GM12878 (cell line): ENCODE measurements around the gene TTLL11. TPM values are rescaled to one million over a fixed set of nuclear protein-coding genes. Genes with fewer than 3 reads are reported as not detected.

Experiments used
- CEBPB ChIP-seq, 2 experiments: fragments of 150-350 bp in 1 of 2; IDR thresholded peaks; 2 replicates each; pipeline ENCODE4 v1.6.1; 2012 to 2014; ENCODE audit warnings: low read depth in 2 of 2, low read length in 2 of 2, borderline replicate concordance in 1 of 2, inconsistent platforms in 1 of 2
- CHD1 ChIP-seq: IDR thresholded peaks from 2 replicates; pipeline ENCODE4 v1.6.1; 2012; ENCODE audit warnings: low read depth, low read length, improper control_type of control experiment
- CHD4 ChIP-seq: fragments of 200-600 bp; sonication (generic); IDR thresholded peaks from 2 replicates; pipeline ENCODE4 v1.6.1; 2016; ENCODE audit warnings: mild to moderate bottlenecking
- ESRRA ChIP-seq: IDR thresholded peaks from 2 replicates; pipeline ENCODE4 v1.6.1; 2012; ENCODE audit warnings: mild to moderate bottlenecking, low read length, improper control_type of control experiment
- PML ChIP-seq: IDR thresholded peaks from 2 replicates; pipeline ENCODE4 v1.6.1; 2012; ENCODE audit warnings: low read length, inconsistent platforms
- STAT1 ChIP-seq: fragments of 450-650 bp; conservative IDR thresholded peaks from 2 replicates; pipeline ENCODE4 v1.6.1; 2014; ENCODE audit warnings: antibody characterized with exemption, mild to moderate bottlenecking
- polyA plus RNA-seq, 11 experiments: library from polyadenylated mRNA; depleted of rRNA in 4 of 11; unstranded in 6 of 11; stranded (reverse) in 5 of 11; fragments of >200 nt; fragmentation: Nextera tagmentation in 4 of 11; fragmentation: Illumina TruSeq in 1 of 11; extraction: Ambion mirVana in 4 of 11; extraction: Trizol in 1 of 11; gene quantifications; 1 replicate in 1 of 11; 2 replicates in 10 of 11; pipeline versions ENCODE4 v1.2.1 to v1.2.3, GENCODE V29; 2011 to 2016; ENCODE audit warnings: inconsistent platforms in 2 of 11, missing spikeins in 2 of 11, low read depth in 1 of 11
- total RNA-seq, 4 experiments: library from RNA; depleted of rRNA in 3 of 4; stranded (reverse); fragments of >200 nt in 3 of 4; fragmentation: Illumina TruSeq in 1 of 4; extraction: Trizol in 1 of 4; gene quantifications; 2 replicates each; pipeline versions ENCODE4 v1.2.1 to v1.2.3, GENCODE V29; 2013 to 2021
- TF ChIP-seq, protein P1 (sequence below): fragments of 150-350 bp; IDR thresholded peaks from 2 replicates; pipeline ENCODE4 v1.6.1; 2016; ENCODE audit warnings: low read depth, low read length
- TF ChIP-seq, protein P2 (sequence below): IDR thresholded peaks from 2 replicates; pipeline ENCODE4 v1.6.1; 2011; ENCODE audit warnings: mild to moderate bottlenecking, low read depth, low read length, moderate library complexity; ENCODE audit not compliant: insufficient replicate concordance
- TF ChIP-seq, protein P3 (sequence below): IDR thresholded peaks from 2 replicates; pipeline ENCODE4 v1.6.1; 2012; ENCODE audit warnings: mild to moderate bottlenecking, low read depth, low read length
- TF ChIP-seq, protein P4 (sequence below): fragments of 450-650 bp; IDR thresholded peaks from 2 replicates; pipeline ENCODE4 v1.6.1; 2014; ENCODE audit warnings: mild to moderate bottlenecking
- TF ChIP-seq, protein P5 (sequence below): IDR thresholded peaks from 2 replicates; pipeline ENCODE4 v1.6.1; 2012; ENCODE audit warnings: low read depth, low read length, improper control_type of control experiment
- TF ChIP-seq, protein P6 (sequence below): fragments of 450-650 bp; formaldehyde crosslinking; IDR thresholded peaks from 2 replicates; pipeline ENCODE4 v1.4.0; 2022; ENCODE audit warnings: mild to moderate bottlenecking, moderate library complexity

The TTLL11 gene
- total and polyA plus RNA-seq, 10 of the 15 experiments (the other 5 are each of a cell fraction or from before 2014, with no cell fraction given), result 1.2 to 3.7 (median 2.9) TPM

DNA sequence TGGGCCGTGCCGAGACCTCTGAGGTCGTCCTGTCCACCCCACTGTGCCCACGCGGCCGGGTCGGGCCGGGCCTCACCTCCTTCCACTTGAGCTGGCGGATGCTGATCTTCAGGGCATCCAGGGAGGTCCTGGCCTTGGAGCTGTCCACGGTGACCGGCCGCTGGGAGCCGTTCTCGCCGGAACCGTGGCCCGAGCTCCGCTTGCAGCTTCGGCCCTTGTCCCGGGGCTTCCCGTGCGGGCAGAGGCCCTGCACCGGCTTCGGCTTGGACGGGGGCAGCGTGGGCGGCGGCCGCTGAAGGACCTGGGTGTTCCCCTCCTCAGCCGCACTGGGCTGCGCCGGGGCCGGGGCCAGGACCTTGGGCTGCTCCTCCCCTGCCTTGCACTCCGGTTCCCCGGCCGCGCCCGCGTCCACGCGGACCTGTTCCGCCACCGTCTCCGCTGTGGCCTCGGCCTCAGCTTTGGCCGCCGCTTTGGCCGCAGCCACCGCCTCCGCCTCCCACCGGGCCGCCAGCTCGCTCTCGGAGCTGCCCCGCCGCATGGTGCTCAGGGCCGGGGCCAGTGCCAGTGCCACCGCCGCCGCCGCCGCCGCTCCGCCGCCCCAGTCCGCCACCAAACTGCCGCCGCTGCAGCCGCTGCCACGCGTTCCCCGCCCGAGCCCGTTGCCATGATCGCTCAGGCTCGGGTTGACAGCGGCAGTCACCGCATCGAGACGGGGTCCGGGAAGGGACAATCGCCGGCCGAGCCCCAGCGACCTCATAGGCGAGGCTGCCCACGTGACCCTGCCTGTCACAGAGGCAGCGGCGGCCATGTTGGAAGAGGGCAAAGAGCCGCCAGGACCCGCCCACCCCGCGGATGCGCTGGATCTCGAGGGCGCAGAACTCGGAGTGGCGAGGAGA, at the start of gene TTLL11 (continued):
- TF ChIP-seq CEBPB (IDR thresholded peaks at IDR 0.05; ENCODE audit: borderline replicate concordance in 1 of 2, low read depth in 2 of 2, low read length in 2 of 2) (no peak), CHD1 (no peak), PML (no peak), ESRRA (no peak), CHD4 (no peak), STAT1 (0 out of 2 replicates have a peak, but pooled peaks have one; percentile 26)
- TF ChIP-seq, protein P1, sequence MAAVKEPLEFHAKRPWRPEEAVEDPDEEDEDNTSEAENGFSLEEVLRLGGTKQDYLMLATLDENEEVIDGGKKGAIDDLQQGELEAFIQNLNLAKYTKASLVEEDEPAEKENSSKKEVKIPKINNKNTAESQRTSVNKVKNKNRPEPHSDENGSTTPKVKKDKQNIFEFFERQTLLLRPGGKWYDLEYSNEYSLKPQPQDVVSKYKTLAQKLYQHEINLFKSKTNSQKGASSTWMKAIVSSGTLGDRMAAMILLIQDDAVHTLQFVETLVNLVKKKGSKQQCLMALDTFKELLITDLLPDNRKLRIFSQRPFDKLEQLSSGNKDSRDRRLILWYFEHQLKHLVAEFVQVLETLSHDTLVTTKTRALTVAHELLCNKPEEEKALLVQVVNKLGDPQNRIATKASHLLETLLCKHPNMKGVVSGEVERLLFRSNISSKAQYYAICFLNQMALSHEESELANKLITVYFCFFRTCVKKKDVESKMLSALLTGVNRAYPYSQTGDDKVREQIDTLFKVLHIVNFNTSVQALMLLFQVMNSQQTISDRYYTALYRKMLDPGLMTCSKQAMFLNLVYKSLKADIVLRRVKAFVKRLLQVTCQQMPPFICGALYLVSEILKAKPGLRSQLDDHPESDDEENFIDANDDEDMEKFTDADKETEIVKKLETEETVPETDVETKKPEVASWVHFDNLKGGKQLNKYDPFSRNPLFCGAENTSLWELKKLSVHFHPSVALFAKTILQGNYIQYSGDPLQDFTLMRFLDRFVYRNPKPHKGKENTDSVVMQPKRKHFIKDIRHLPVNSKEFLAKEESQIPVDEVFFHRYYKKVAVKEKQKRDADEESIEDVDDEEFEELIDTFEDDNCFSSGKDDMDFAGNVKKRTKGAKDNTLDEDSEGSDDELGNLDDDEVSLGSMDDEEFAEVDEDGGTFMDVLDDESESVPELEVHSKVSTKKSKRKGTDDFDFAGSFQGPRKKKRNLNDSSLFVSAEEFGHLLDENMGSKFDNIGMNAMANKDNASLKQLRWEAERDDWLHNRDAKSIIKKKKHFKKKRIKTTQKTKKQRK, result no peak
- TF ChIP-seq, protein P2, sequence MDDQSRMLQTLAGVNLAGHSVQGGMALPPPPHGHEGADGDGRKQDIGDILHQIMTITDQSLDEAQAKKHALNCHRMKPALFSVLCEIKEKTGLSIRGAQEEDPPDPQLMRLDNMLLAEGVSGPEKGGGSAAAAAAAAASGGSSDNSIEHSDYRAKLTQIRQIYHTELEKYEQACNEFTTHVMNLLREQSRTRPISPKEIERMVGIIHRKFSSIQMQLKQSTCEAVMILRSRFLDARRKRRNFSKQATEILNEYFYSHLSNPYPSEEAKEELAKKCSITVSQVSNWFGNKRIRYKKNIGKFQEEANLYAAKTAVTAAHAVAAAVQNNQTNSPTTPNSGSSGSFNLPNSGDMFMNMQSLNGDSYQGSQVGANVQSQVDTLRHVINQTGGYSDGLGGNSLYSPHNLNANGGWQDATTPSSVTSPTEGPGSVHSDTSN, result peak; percentile 66
- TF ChIP-seq, protein P3, sequence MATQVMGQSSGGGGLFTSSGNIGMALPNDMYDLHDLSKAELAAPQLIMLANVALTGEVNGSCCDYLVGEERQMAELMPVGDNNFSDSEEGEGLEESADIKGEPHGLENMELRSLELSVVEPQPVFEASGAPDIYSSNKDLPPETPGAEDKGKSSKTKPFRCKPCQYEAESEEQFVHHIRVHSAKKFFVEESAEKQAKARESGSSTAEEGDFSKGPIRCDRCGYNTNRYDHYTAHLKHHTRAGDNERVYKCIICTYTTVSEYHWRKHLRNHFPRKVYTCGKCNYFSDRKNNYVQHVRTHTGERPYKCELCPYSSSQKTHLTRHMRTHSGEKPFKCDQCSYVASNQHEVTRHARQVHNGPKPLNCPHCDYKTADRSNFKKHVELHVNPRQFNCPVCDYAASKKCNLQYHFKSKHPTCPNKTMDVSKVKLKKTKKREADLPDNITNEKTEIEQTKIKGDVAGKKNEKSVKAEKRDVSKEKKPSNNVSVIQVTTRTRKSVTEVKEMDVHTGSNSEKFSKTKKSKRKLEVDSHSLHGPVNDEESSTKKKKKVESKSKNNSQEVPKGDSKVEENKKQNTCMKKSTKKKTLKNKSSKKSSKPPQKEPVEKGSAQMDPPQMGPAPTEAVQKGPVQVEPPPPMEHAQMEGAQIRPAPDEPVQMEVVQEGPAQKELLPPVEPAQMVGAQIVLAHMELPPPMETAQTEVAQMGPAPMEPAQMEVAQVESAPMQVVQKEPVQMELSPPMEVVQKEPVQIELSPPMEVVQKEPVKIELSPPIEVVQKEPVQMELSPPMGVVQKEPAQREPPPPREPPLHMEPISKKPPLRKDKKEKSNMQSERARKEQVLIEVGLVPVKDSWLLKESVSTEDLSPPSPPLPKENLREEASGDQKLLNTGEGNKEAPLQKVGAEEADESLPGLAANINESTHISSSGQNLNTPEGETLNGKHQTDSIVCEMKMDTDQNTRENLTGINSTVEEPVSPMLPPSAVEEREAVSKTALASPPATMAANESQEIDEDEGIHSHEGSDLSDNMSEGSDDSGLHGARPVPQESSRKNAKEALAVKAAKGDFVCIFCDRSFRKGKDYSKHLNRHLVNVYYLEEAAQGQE, result peak; percentile 72; the same call in 1 of the 2 replicates
- TF ChIP-seq, protein P4, sequence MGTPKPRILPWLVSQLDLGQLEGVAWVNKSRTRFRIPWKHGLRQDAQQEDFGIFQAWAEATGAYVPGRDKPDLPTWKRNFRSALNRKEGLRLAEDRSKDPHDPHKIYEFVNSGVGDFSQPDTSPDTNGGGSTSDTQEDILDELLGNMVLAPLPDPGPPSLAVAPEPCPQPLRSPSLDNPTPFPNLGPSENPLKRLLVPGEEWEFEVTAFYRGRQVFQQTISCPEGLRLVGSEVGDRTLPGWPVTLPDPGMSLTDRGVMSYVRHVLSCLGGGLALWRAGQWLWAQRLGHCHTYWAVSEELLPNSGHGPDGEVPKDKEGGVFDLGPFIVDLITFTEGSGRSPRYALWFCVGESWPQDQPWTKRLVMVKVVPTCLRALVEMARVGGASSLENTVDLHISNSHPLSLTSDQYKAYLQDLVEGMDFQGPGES, result peak; percentile 72; the same call in 1 of the 2 replicates
- TF ChIP-seq, protein P5, sequence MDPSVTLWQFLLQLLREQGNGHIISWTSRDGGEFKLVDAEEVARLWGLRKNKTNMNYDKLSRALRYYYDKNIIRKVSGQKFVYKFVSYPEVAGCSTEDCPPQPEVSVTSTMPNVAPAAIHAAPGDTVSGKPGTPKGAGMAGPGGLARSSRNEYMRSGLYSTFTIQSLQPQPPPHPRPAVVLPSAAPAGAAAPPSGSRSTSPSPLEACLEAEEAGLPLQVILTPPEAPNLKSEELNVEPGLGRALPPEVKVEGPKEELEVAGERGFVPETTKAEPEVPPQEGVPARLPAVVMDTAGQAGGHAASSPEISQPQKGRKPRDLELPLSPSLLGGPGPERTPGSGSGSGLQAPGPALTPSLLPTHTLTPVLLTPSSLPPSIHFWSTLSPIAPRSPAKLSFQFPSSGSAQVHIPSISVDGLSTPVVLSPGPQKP, result peak; percentile 25; the same call in 1 of the 2 replicates
- TF ChIP-seq, protein P6, sequence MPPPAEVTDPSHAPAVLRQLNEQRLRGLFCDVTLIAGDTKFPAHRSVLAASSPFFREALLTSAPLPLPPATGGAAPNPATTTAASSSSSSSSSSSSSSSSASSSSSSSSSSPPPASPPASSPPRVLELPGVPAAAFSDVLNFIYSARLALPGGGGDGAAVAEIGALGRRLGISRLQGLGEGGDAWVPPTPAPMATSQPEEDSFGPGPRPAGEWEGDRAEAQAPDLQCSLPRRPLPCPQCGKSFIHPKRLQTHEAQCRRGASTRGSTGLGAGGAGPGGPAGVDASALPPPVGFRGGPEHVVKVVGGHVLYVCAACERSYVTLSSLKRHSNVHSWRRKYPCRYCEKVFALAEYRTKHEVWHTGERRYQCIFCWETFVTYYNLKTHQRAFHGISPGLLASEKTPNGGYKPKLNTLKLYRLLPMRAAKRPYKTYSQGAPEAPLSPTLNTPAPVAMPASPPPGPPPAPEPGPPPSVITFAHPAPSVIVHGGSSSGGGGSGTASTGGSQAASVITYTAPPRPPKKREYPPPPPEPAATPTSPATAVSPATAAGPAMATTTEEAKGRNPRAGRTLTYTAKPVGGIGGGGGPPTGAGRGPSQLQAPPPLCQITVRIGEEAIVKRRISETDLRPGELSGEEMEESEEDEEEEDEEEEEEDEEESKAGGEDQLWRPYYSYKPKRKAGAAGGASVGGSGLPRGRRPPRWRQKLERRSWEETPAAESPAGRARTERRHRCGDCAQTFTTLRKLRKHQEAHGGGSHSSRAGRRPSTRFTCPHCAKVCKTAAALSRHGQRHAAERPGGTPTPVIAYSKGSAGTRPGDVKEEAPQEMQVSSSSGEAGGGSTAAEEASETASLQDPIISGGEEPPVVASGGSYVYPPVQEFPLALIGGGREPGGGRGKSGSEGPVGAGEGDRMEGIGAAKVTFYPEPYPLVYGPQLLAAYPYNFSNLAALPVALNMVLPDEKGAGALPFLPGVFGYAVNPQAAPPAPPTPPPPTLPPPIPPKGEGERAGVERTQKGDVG (CRISPR knock-in tag), result no peak
